ENCODE data around the gene TMPRSS11E. TPM values are rescaled to one million over a fixed set of nuclear protein-coding genes. Genes with fewer than 3 reads are reported as not detected.

TMPRSS11E gene
- total RNA-seq, 1 experiment from 2014 or later: 2.3 TPM

- Histone ChIP-seq H3K18ac (ENCODE audit: insufficient read length, low read depth, low read length) (no peak overlapping the region), H3K4me2 (ENCODE audit: insufficient read depth, insufficient read length, low read length) (no peak overlapping the region), H3K79me2 (ENCODE audit: insufficient read depth, low read length) (no peaks in the 10 kb centered on the region), H2AFZ (ENCODE audit: low read length) (no peak overlapping the region), H3K56ac (ENCODE audit: insufficient read length, low read depth, low read length) (no peak overlapping the region), H3K27me3 (ENCODE audit: insufficient read depth, low read length) (no peaks in the 10 kb centered on the region), H2BK15ac (ENCODE audit: low read depth, low read length) (no peak overlapping the region), H4K5ac (ENCODE audit: insufficient read length, low read depth, low read length) (no peak overlapping the region), H3K23ac (ENCODE audit: insufficient read length, low read depth, low read length) (no peak overlapping the region), H3K23me2 (ENCODE audit: insufficient read length, low read depth, low read length, poor library complexity, severe bottlenecking) (no peaks in the 10 kb centered on the region), H2AK5ac (ENCODE audit: insufficient read length, low read length) (no peak overlapping the region), H2BK5ac (ENCODE audit: insufficient read length, low read length) (no peak overlapping the region), H4K20me1 (ENCODE audit: control insufficient read depth, insufficient read depth, insufficient read length) (no peaks in the 10 kb centered on the region), H3T11ph (ENCODE audit: low read length) (no peak overlapping the region), H4K91ac (ENCODE audit: insufficient read length, low read depth, low read length) (no peak overlapping the region), H2BK20ac (ENCODE audit: low read depth, low read length, poor library complexity, severe bottlenecking) (no peak overlapping the region), H3K4ac (ENCODE audit: low read depth, low read length) (no peak overlapping the region), H3K9me3 (ENCODE audit: control insufficient read depth, low read depth, low read length) (no peaks in the 10 kb centered on the region), H3K4me1 (ENCODE audit: insufficient read depth, low read length) (no peaks in the 10 kb centered on the region; the same call in 1 of the 2 replicates), H4K8ac (replicated peaks; ENCODE audit: insufficient read length, low read depth, low read length) (no peak overlapping the region), H2BK12ac (ENCODE audit: insufficient read length, low read depth, low read length) (no peak overlapping the region), H3K9ac (ENCODE audit: extremely low read depth, insufficient read length, low read length) (no peak overlapping the region), H3K14ac (ENCODE audit: insufficient read depth, low read length) (no peak overlapping the region), H2BK120ac (ENCODE audit: low read depth, low read length, poor library complexity, severe bottlenecking) (no peak overlapping the region), H3K27ac (ENCODE audit: insufficient read length, low read depth, low read length) (no peak overlapping the region), H3K79me1 (ENCODE audit: insufficient read depth, low read depth, low read length, poor library complexity, severe bottlenecking) (no peaks in the 10 kb centered on the region)
- Mint-ChIP-seq H3K27me3 (ENCODE audit: low read depth) (no peaks in the 10 kb centered on the region), H3K36me3 (ENCODE audit: insufficient read depth in 1 of 3, low read depth in 3 of 3) (peaks cover 0 to 2% (median 0%) of the 10 kb centered on the region in 3 experiments; a peak in 2 of 7 replicates), H3K9me3 (no peaks in the 10 kb centered on the region), H3K27ac (no peak overlapping the region), H3K4me1 (peaks cover 6 to 40% of the 10 kb centered on the region in 2 experiments), H3K4me3 (no peak overlapping the region)
- TF ChIP-seq, protein P1, sequence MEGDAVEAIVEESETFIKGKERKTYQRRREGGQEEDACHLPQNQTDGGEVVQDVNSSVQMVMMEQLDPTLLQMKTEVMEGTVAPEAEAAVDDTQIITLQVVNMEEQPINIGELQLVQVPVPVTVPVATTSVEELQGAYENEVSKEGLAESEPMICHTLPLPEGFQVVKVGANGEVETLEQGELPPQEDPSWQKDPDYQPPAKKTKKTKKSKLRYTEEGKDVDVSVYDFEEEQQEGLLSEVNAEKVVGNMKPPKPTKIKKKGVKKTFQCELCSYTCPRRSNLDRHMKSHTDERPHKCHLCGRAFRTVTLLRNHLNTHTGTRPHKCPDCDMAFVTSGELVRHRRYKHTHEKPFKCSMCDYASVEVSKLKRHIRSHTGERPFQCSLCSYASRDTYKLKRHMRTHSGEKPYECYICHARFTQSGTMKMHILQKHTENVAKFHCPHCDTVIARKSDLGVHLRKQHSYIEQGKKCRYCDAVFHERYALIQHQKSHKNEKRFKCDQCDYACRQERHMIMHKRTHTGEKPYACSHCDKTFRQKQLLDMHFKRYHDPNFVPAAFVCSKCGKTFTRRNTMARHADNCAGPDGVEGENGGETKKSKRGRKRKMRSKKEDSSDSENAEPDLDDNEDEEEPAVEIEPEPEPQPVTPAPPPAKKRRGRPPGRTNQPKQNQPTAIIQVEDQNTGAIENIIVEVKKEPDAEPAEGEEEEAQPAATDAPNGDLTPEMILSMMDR (conservative IDR thresholded peaks at IDR 0.05): no peak
- no peak for DNase-seq
- no CpG with 5 or more reads among the region's 3 CpGs for WGBS (ENCODE audit: extremely low coverage, insufficient read length, low lambda C conversion rate)
Measured at GRCh38 chr4:68461790-68462189, 14.5 kb downstream of the TMPRSS11E start.

Measured in H9 (cell line).